HepG2 (cell line): ENCODE data around the gene TP53TG5. TPM values are rescaled to one million over a fixed set of nuclear protein-coding genes. Genes with fewer than 3 reads are reported as not detected.

Experiments used
- CBX5 ChIP-seq: sonication (generic); formaldehyde crosslinking; IDR thresholded peaks from 2 replicates; pipeline ENCODE4 v1.4.0; 2020; ENCODE audit warnings: missing genetic modification reagents, borderline replicate concordance
- HMGA1 ChIP-seq: sonication (generic); formaldehyde crosslinking; conservative IDR thresholded peaks from 2 replicates; pipeline ENCODE4 v1.4.0; 2020; ENCODE audit warnings: missing genetic modification reagents
- ISX ChIP-seq: sonication (generic); formaldehyde crosslinking; conservative IDR thresholded peaks from 2 replicates; pipeline ENCODE4 v1.5.0; 2020; ENCODE audit warnings: missing genetic modification reagents
- MAZ ChIP-seq, 2 experiments: sonication (generic) in 1 of 2; formaldehyde crosslinking in 1 of 2; IDR thresholded peaks; 2 replicates each; pipeline versions ENCODE4 v1.5.0 to v1.6.1; 2012 to 2020; ENCODE audit warnings: low read depth in 2 of 2, mild to moderate bottlenecking in 2 of 2, borderline replicate concordance in 1 of 2, improper control_type of control experiment in 1 of 2, low read length in 1 of 2, missing genetic modification reagents in 1 of 2, moderate library complexity in 1 of 2
- MED8 ChIP-seq: sonication (generic); formaldehyde crosslinking; IDR thresholded peaks from 2 replicates; pipeline ENCODE4 v1.8.1; 2023; ENCODE audit warnings: mild to moderate bottlenecking, missing genetic modification reagents; ENCODE audit not compliant: insufficient replicate concordance
- NR2F2 ChIP-seq: IDR thresholded peaks from 2 replicates; pipeline ENCODE4 v1.6.1; 2012; ENCODE audit warnings: low read depth, inconsistent platforms, borderline replicate concordance
- SP1 ChIP-seq, 2 experiments: fragments of 450-650 bp in 1 of 2; sonication (generic) in 1 of 2; formaldehyde crosslinking in 1 of 2; IDR thresholded peaks; 2 replicates each; pipeline versions ENCODE4 v1.4.0 to v1.6.1; 2016 to 2020; ENCODE audit warnings: missing genetic modification reagents in 1 of 2
- ZBTB20 ChIP-seq: sonication (generic); formaldehyde crosslinking; IDR thresholded peaks from 2 replicates; pipeline ENCODE4 v1.8.1; 2023; ENCODE audit warnings: missing genetic modification reagents, low read depth, mild to moderate bottlenecking, borderline replicate concordance
- ZBTB42 ChIP-seq: sonication (generic); formaldehyde crosslinking; IDR thresholded peaks from 2 replicates; pipeline ENCODE4 v1.5.0; 2020; ENCODE audit warnings: mild to moderate bottlenecking, missing genetic modification reagents
- ZBTB8A ChIP-seq: sonication (generic); formaldehyde crosslinking; IDR thresholded peaks from 2 replicates; pipeline ENCODE4 v1.4.0; 2020; ENCODE audit warnings: mild to moderate bottlenecking, low read depth, missing genetic modification reagents, borderline replicate concordance
- ZNF256 ChIP-seq: sonication (generic); formaldehyde crosslinking; conservative IDR thresholded peaks from 2 replicates; pipeline ENCODE4 v1.4.0; 2020; ENCODE audit warnings: missing genetic modification reagents
- ZNF567 ChIP-seq: sonication (generic); formaldehyde crosslinking; IDR thresholded peaks from 2 replicates; pipeline ENCODE4 v1.8.1; 2023; ENCODE audit warnings: mild to moderate bottlenecking, missing genetic modification reagents, borderline replicate concordance
- ZNF570 ChIP-seq: sonication (generic); formaldehyde crosslinking; IDR thresholded peaks from 2 replicates; pipeline ENCODE4 v1.4.0; 2020; ENCODE audit warnings: mild to moderate bottlenecking, missing genetic modification reagents, borderline replicate concordance
- ZNF652 ChIP-seq: IDR thresholded peaks from 2 replicates; pipeline ENCODE4 v1.6.1; 2016; ENCODE audit warnings: low read depth, borderline replicate concordance
- ZNF75D ChIP-seq: sonication (generic); formaldehyde crosslinking; IDR thresholded peaks from 2 replicates; pipeline ENCODE4 v1.8.1; 2023; ENCODE audit warnings: missing genetic modification reagents, mild to moderate bottlenecking, borderline replicate concordance
- ZNF841 ChIP-seq: sonication (generic); formaldehyde crosslinking; IDR thresholded peaks from 2 replicates; pipeline ENCODE4 v1.8.1; 2023; ENCODE audit warnings: missing genetic modification reagents, borderline replicate concordance
- ZSCAN29 ChIP-seq: sonication (generic); formaldehyde crosslinking; conservative IDR thresholded peaks from 2 replicates; pipeline ENCODE4 v1.4.0; 2020; ENCODE audit warnings: mild to moderate bottlenecking, missing genetic modification reagents
- polyA plus RNA-seq, 8 experiments: library from polyadenylated mRNA; depleted of rRNA in 3 of 8; stranded (reverse) in 7 of 8; unstranded in 1 of 8; fragments of >200 nt; fragmentation: Illumina TruSeq in 4 of 8; extraction: Trizol in 4 of 8; gene quantifications; 2 replicates each; pipeline versions ENCODE4 v1.2.1 to v1.2.3, GENCODE V29; 2011 to 2016; ENCODE audit warnings: low read depth in 4 of 8, missing spikeins in 1 of 8, mixed read lengths in 1 of 8; ENCODE audit not compliant: insufficient read depth in 1 of 8
- total RNA-seq, 5 experiments: library from RNA; depleted of rRNA; stranded (reverse); fragments of >200 nt; fragmentation: Illumina TruSeq; extraction: Trizol; gene quantifications; 2 replicates each; pipeline ENCODE4 v1.2.3, GENCODE V29; 2016; ENCODE audit warnings: low read depth in 1 of 5
- TF ChIP-seq, protein P1 (sequence below): sonication (generic); formaldehyde crosslinking; IDR thresholded peaks from 2 replicates; pipeline ENCODE4 v1.4.0; 2020; ENCODE audit warnings: low read depth, missing genetic modification reagents
- TF ChIP-seq, protein P2 (sequence below): sonication (generic); formaldehyde crosslinking; IDR thresholded peaks from 2 replicates; pipeline ENCODE4 v1.8.0; 2022; ENCODE audit warnings: missing genetic modification reagents, mild to moderate bottlenecking, inconsistent platforms, borderline replicate concordance
- TF ChIP-seq, protein P3 (sequence below): sonication (generic); formaldehyde crosslinking; IDR thresholded peaks from 2 replicates; pipeline ENCODE4 v1.4.0; 2020; ENCODE audit warnings: mild to moderate bottlenecking, missing genetic modification reagents
- TF ChIP-seq, protein P4 (sequence below): sonication (generic); formaldehyde crosslinking; IDR thresholded peaks from 2 replicates; pipeline ENCODE4 v1.8.0; 2022; ENCODE audit warnings: missing genetic modification reagents, mild to moderate bottlenecking, borderline replicate concordance

Gene TP53TG5
- total and polyA plus RNA-seq, 2 of the 13 experiments (the other 11 are each of a cell fraction or from before 2014, with no cell fraction given) = 0.11 TPM; not detected in 1

DNA sequence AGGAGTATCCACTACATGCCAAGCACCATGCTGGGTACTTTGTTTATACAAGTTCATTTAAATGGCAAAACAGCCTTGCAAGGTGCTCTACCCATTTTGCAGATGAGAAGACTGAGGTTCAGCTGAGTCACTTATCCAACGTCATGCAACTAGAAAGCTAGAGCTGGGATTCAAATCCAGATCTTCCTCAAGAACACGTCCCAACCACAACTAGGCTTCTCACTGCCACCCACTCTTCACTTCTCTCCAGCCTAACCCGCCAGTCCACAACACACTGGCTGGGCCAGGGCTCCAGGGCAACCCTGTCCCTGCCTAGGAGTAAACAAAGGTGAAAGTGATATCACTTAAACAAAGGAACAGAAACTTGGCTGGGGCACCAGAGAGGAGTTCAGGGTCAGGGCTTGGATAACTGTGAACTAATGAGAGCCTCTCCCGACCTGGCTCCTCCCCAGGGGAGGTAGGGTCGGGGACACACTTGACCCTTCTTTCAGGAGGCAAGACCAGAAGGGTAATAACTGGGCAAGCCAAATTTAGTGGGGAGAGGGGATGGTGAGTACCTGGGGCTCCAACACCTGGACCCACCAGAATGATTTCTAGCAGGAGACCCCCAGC is 37.8 kb downstream of the TP53TG5 start (continued):
- TF ChIP-seq, protein P1, sequence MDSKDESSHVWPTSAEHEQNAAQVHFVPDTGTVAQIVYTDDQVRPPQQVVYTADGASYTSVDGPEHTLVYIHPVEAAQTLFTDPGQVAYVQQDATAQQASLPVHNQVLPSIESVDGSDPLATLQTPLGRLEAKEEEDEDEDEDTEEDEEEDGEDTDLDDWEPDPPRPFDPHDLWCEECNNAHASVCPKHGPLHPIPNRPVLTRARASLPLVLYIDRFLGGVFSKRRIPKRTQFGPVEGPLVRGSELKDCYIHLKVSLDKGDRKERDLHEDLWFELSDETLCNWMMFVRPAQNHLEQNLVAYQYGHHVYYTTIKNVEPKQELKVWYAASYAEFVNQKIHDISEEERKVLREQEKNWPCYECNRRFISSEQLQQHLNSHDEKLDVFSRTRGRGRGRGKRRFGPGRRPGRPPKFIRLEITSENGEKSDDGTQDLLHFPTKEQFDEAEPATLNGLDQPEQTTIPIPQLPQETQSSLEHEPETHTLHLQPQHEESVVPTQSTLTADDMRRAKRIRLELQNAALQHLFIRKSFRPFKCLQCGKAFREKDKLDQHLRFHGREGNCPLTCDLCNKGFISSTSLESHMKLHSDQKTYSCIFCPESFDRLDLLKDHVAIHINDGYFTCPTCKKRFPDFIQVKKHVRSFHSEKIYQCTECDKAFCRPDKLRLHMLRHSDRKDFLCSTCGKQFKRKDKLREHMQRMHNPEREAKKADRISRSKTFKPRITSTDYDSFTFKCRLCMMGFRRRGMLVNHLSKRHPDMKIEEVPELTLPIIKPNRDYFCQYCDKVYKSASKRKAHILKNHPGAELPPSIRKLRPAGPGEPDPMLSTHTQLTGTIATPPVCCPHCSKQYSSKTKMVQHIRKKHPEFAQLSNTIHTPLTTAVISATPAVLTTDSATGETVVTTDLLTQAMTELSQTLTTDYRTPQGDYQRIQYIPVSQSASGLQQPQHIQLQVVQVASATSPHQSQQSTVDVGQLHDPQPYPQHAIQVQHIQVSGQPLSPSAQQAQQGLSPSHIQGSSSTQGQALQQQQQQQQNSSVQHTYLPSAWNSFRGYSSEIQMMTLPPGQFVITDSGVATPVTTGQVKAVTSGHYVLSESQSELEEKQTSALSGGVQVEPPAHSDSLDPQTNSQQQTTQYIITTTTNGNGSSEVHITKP (CRISPR knock-in tag) = peak; percentile 52; the same call in 1 of the 2 replicates
- TF ChIP-seq ZBTB42 (CRISPR knock-in tag) (no peak), NR2F2 (peak; percentile 89), ZNF75D (CRISPR knock-in tag) (no peak), SP1 (IDR thresholded peaks at IDR 0.05) (no peak), SP1 (CRISPR knock-in tag; IDR thresholded peaks at IDR 0.05) (no peak), ZBTB8A (CRISPR knock-in tag) (no peak; the same call in 1 of the 2 replicates), ZNF567 (CRISPR knock-in tag) (no peak), HMGA1 (CRISPR knock-in tag) (no peak), ZNF652 (CRISPR knock-in tag) (peak; percentile 59; the same call in 1 of the 2 replicates), ZNF570 (CRISPR knock-in tag) (no peak), MAZ (IDR thresholded peaks at IDR 0.05; ENCODE audit: borderline replicate concordance, low read depth, low read length) (no peak), MAZ (CRISPR knock-in tag; IDR thresholded peaks at IDR 0.05; ENCODE audit: low read depth) (no peak; the same call in 1 of the 2 replicates), ZNF256 (CRISPR knock-in tag) (no peak), MED8 (CRISPR knock-in tag) (no peak), CBX5 (CRISPR knock-in tag) (no peak), ZBTB20 (peak; percentile 89; the same call in 1 of the 2 replicates), ISX (CRISPR knock-in tag) (no peak), ZNF841 (CRISPR knock-in tag) (no peak), ZSCAN29 (CRISPR knock-in tag) (no peak)
- TF ChIP-seq, protein P2, sequence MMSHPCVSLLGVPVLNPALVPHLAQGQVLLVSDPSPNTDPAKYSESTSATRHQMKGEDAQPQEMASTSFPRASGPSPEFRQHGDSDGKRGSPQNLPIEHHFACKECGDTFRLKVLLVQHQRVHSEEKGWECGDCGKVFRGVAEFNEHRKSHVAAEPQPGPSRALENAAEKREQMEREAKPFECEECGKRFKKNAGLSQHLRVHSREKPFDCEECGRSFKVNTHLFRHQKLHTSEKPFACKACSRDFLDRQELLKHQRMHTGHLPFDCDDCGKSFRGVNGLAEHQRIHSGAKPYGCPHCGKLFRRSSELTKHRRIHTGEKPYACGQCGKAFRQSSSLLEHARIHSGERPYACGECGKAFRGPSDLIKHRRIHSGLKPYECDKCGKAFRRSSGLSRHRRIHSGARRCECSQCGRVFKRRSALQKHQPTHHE = no peak
- TF ChIP-seq, protein P3, sequence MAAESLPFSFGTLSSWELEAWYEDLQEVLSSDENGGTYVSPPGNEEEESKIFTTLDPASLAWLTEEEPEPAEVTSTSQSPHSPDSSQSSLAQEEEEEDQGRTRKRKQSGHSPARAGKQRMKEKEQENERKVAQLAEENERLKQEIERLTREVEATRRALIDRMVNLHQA (CRISPR knock-in tag) = no peak
- TF ChIP-seq, protein P4, sequence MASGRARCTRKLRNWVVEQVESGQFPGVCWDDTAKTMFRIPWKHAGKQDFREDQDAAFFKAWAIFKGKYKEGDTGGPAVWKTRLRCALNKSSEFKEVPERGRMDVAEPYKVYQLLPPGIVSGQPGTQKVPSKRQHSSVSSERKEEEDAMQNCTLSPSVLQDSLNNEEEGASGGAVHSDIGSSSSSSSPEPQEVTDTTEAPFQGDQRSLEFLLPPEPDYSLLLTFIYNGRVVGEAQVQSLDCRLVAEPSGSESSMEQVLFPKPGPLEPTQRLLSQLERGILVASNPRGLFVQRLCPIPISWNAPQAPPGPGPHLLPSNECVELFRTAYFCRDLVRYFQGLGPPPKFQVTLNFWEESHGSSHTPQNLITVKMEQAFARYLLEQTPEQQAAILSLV = no peak
